ENCODE measurements around the gene ANKS1A.
"Not testable (repeated sequence)": the region's sequence is repeated elsewhere in the genome, so short reads cannot be mapped to it uniquely, and the experiment has no call there.

Gene ANKS1A

DNA sequence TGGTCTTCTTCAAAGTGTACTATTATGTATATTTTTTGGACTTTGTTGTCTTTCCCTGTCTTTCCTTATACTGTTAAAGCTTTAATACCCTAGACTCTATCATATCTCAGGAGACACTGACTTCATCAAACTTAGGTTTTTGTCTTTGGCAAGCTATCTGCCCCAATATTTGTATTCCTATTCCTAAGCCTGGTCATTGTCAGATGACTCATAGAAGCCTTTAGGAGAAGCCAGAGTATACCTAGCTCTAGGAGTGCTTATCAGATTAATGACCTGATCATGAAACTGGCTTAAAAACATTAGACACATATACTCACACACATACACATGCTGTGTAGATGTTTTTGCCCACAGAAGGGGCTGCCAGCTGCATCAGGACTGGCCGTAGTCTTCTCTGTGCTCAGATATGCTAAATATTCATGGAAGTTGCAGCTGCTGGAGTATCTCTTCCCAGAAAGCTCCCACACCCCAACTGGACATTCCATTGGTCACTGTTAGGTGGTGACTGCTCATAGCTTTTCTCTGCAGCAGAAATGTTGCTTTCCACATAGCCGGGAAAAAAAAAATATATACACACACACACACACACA is 102.0 kb downstream of the ANKS1A start:
- Histone ChIP-seq H3K4me1 (ENCODE audit: insufficient read depth, insufficient read length) (no peaks in the 10 kb centered on the region), H3K9me3 (ENCODE audit: insufficient read depth, low read length) (0 out of 2 replicates have a peak, but pooled peaks cover 6% of the 10 kb centered on the region), H3K4me3 (ENCODE audit: insufficient read length, low read depth) (no peak overlapping the region), H3K36me3 (ENCODE audit: insufficient read depth, insufficient read length, low read length) (peaks cover 35% of the 10 kb centered on the region), H3K27me3 (ENCODE audit: insufficient read depth, insufficient read length) (no peaks in the 10 kb centered on the region), H3K9ac (ENCODE audit: insufficient read length, low read depth) (no peak overlapping the region)
- TF ChIP-seq ZNF274 (IDR thresholded peaks at IDR 0.05; ENCODE audit: low read depth, low read length) (no peak), SUZ12 (IDR thresholded peaks at IDR 0.05; ENCODE audit: extremely low read depth, insufficient read depth, insufficient read length) (no peak), YY1 (IDR thresholded peaks at IDR 0.05; ENCODE audit: insufficient read depth, insufficient read length) (no peak)
- no peak for DNase-seq (ENCODE audit: low read depth, low spot score)

DNA sequence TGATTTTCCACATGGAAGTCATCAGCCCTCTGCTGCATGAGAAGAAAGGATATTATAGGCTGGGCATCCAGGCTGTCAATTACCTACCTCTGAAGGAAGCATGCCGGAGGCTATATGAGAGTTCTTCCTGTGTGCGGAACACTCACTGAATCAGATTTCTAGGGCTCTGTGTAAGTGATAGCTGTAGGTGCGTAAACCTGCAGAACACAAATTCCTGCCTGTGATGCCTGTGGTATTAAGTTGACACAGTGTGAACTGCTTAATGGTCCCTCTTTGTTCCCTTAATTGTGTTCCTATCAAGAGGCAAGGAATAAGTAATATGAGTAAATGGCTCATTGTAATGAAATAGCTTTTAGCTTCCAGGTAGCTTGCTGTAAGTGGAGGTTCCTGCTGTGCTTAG is 103.3 kb downstream of the ANKS1A start:
- TF ChIP-seq SUZ12 (IDR thresholded peaks at IDR 0.05; ENCODE audit: extremely low read depth, insufficient read depth, insufficient read length), result no peak
- no peak for TF ChIP-seq YY1 (IDR thresholded peaks at IDR 0.05; ENCODE audit: insufficient read depth, insufficient read length)
- TF ChIP-seq ZNF274 (IDR thresholded peaks at IDR 0.05; ENCODE audit: low read depth, low read length), result no peak
- H3K27me3 ChIP-seq (ENCODE audit: insufficient read depth, insufficient read length), result no peaks in the 10 kb centered on the region
- no peaks in the 10 kb centered on the region for H3K4me1 ChIP-seq (ENCODE audit: insufficient read depth, insufficient read length)
- no peak overlapping the region for H3K9ac ChIP-seq (ENCODE audit: insufficient read length, low read depth)
- DNase-seq (ENCODE audit: low read depth, low spot score), result no peak
- peaks cover 12% of the 10 kb centered on the region; the same call in 1 of the 2 replicates for H3K9me3 ChIP-seq (ENCODE audit: insufficient read depth, low read length)
- H3K36me3 ChIP-seq (ENCODE audit: insufficient read depth, insufficient read length, low read length), result peaks cover 35% of the 10 kb centered on the region
- no peak overlapping the region for H3K4me3 ChIP-seq (ENCODE audit: insufficient read length, low read depth)

GRCh38 chr6:34993213-34993612 is 104.2 kb downstream of the ANKS1A start:
- no peak overlapping the region for H3K9ac ChIP-seq (ENCODE audit: insufficient read length, low read depth)
- peaks cover 35% of the 10 kb centered on the region for H3K36me3 ChIP-seq (ENCODE audit: insufficient read depth, insufficient read length, low read length)
- no peak overlapping the region for H3K4me3 ChIP-seq (ENCODE audit: insufficient read length, low read depth)
- TF ChIP-seq YY1 (IDR thresholded peaks at IDR 0.05; ENCODE audit: insufficient read depth, insufficient read length), result no peak
- TF ChIP-seq ZNF274 (IDR thresholded peaks at IDR 0.05; ENCODE audit: low read depth, low read length), result no peak
- TF ChIP-seq SUZ12 (IDR thresholded peaks at IDR 0.05; ENCODE audit: extremely low read depth, insufficient read depth, insufficient read length), result no peak
- no peak for DNase-seq (ENCODE audit: low read depth, low spot score)
- no peaks in the 10 kb centered on the region for H3K4me1 ChIP-seq (ENCODE audit: insufficient read depth, insufficient read length)
- H3K9me3 ChIP-seq (ENCODE audit: insufficient read depth, low read length), result peaks cover 12% of the 10 kb centered on the region; the same call in 1 of the 2 replicates
- H3K27me3 ChIP-seq (ENCODE audit: insufficient read depth, insufficient read length), result no peaks in the 10 kb centered on the region

GRCh38 chr6:34994693-34995092 is 105.6 kb downstream of the ANKS1A start:
- peaks cover 28% of the 10 kb centered on the region for H3K36me3 ChIP-seq (ENCODE audit: insufficient read depth, insufficient read length, low read length)

DNA sequence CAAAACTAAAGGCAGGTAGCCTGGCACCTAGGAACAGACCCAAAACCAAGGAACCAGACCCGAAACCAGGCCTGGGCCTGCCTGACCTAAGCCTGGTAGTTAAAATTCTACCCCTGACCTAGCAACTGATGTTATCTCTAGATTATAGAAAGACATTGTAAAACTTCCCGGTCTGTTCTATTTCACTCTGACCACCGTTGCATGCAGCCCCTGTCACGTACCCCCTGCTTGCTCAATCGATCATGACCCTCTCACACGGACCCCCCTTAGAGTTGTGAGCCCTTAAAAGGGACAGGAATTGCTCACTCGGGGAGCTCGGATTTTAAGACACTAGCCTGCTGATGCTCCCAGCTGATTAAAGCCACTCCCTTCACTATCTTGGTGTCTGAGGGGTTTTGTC is 109.4 kb downstream of the ANKS1A start:
- not testable (repeated sequence) for H3K9ac ChIP-seq (ENCODE audit: insufficient read length, low read depth); H3K4me1 ChIP-seq (ENCODE audit: insufficient read depth, insufficient read length); H3K4me3 ChIP-seq (ENCODE audit: insufficient read length, low read depth); H3K27me3 ChIP-seq (ENCODE audit: insufficient read depth, insufficient read length); DNase-seq (ENCODE audit: low read depth, low spot score)
- Histone ChIP-seq H3K9me3 (ENCODE audit: insufficient read depth, low read length) (peaks cover 12% of the 10 kb centered on the region; the same call in 1 of the 2 replicates), H3K36me3 (ENCODE audit: insufficient read depth, insufficient read length, low read length) (peaks cover 19% of the 10 kb centered on the region)

More at GRCh38 chr6:34994693-34995092, 105.6 kb downstream of the ANKS1A start:
- H3K27me3 ChIP-seq (ENCODE audit: insufficient read depth, insufficient read length), result no peaks in the 10 kb centered on the region
- no peak overlapping the region for H3K4me3 ChIP-seq (ENCODE audit: insufficient read length, low read depth)
- TF ChIP-seq SUZ12 (IDR thresholded peaks at IDR 0.05; ENCODE audit: extremely low read depth, insufficient read depth, insufficient read length) (no peak), ZNF274 (IDR thresholded peaks at IDR 0.05; ENCODE audit: low read depth, low read length) (no peak), YY1 (IDR thresholded peaks at IDR 0.05; ENCODE audit: insufficient read depth, insufficient read length) (no peak)
- H3K9me3 ChIP-seq (ENCODE audit: insufficient read depth, low read length), result peaks cover 12% of the 10 kb centered on the region; the same call in 1 of the 2 replicates
- H3K4me1 ChIP-seq (ENCODE audit: insufficient read depth, insufficient read length), result no peaks in the 10 kb centered on the region
- no peak for DNase-seq (ENCODE audit: low read depth, low spot score)
- H3K9ac ChIP-seq (ENCODE audit: insufficient read length, low read depth), result no peak overlapping the region

- H3K27me3 ChIP-seq (ENCODE audit: insufficient read depth, insufficient read length); H3K4me1 ChIP-seq (ENCODE audit: insufficient read depth, insufficient read length); H3K4me3 ChIP-seq (ENCODE audit: insufficient read length, low read depth); H3K9ac ChIP-seq (ENCODE audit: insufficient read length, low read depth); DNase-seq (ENCODE audit: low read depth, low spot score): not testable (repeated sequence)
- Histone ChIP-seq H3K9me3 (ENCODE audit: insufficient read depth, low read length) (peaks cover 12% of the 10 kb centered on the region; the same call in 1 of the 2 replicates), H3K36me3 (ENCODE audit: insufficient read depth, insufficient read length, low read length) (peaks cover 14% of the 10 kb centered on the region)
Measured at GRCh38 chr6:34999153-34999552, 110.1 kb downstream of the ANKS1A start.

GRCh38 chr6:34999962-35000361 is 110.9 kb downstream of the ANKS1A start:
- not testable (repeated sequence) for H3K4me1 ChIP-seq (ENCODE audit: insufficient read depth, insufficient read length); DNase-seq (ENCODE audit: low read depth, low spot score); H3K27me3 ChIP-seq (ENCODE audit: insufficient read depth, insufficient read length); H3K9ac ChIP-seq (ENCODE audit: insufficient read length, low read depth); H3K4me3 ChIP-seq (ENCODE audit: insufficient read length, low read depth); H3K36me3 ChIP-seq (ENCODE audit: insufficient read depth, insufficient read length, low read length)
- H3K9me3 ChIP-seq (ENCODE audit: insufficient read depth, low read length), result peaks cover 12% of the 10 kb centered on the region; the same call in 1 of the 2 replicates

DNA sequence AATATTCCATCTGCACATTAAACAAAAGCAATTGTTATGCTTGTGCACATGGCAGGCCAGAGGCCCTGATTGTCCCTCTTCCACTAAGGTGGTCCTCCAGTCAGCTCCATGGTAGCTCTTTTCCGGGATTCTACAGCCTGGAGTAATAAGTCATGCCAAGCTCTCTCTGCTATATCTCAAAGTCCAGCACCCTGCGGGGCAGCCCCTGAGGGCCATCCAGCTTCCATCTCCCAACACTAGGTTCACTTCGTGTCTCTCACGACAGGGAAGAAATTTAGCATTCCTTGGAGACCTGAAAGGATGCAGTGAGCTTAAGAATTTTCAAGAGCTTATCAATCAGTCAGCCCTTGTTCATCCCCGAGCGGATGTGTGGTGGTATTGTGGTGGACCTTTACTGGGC is 112.3 kb downstream of the ANKS1A start:
- H3K4me3 ChIP-seq (ENCODE audit: insufficient read length, low read depth); H3K27me3 ChIP-seq (ENCODE audit: insufficient read depth, insufficient read length); H3K9ac ChIP-seq (ENCODE audit: insufficient read length, low read depth); H3K36me3 ChIP-seq (ENCODE audit: insufficient read depth, insufficient read length, low read length); DNase-seq (ENCODE audit: low read depth, low spot score); H3K4me1 ChIP-seq (ENCODE audit: insufficient read depth, insufficient read length); H3K9me3 ChIP-seq (ENCODE audit: insufficient read depth, low read length): not testable (repeated sequence)

DNA sequence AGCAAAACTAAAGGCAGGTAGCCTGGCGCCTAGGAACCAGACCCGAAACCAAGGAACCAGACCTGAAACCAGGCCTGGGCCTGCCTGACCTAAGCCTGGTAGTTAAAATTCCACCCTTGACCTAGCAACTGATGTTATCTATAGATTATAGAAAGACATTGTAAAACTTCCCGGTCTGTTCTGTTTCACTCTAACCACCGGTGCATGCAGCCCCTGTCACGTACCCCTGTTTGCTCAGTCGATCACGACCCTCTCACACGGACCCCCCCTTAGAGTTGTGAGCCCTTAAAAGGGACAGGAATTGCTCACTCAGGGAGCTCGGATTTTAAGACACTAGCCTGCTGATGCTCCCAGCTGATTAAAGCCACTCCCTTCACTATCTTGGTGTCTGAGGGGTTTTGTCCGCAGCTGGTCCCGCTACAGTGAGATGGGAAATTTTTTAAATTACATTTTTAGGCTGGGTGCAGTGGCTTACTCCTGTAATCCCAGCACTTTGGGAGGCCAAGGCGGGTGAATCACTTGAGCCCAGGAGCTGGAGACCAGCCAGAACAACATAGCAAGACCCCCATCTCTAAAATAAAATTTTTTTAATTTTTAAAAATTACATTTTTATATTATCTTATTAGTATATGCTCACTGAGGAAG is 115.0 kb downstream of the ANKS1A start:
- not testable (repeated sequence) for H3K9ac ChIP-seq (ENCODE audit: insufficient read length, low read depth); H3K4me3 ChIP-seq (ENCODE audit: insufficient read length, low read depth); H3K36me3 ChIP-seq (ENCODE audit: insufficient read depth, insufficient read length, low read length); H3K27me3 ChIP-seq (ENCODE audit: insufficient read depth, insufficient read length); H3K9me3 ChIP-seq (ENCODE audit: insufficient read depth, low read length); DNase-seq (ENCODE audit: low read depth, low spot score); H3K4me1 ChIP-seq (ENCODE audit: insufficient read depth, insufficient read length)
